T-helper 9 cell (primary cell): ENCODE measurements around the gene SERPINA3.
"Not testable (repeated sequence)": the region's sequence is repeated elsewhere in the genome, so short reads cannot be mapped to it uniquely, and the experiment has no call there.

ENCODE experiments used
- DNase-seq: peaks from one replicate; pipeline ENCODE4 v3.0.0-alpha.2; 2020
- total RNA-seq, 2 donors: gene quantifications; one replicate each; lab custom pipeline; 2026; lab: John Stamatoyannopoulos, UW

Gene SERPINA3
- total RNA-seq = 0 reads per million in 2 donors

GRCh38 chr14:94612174-94612573, at the start of gene SERPINA3:
SERPINA3 (plus strand) TSS chr14:94612391; CDS start chr14:94614442, 2,051 bp downstream.
- no peak for DNase-seq

- no peak for DNase-seq
These were observed 49.0 kb upstream of the SERPINA3 start for GRCh38 chr14:94562941-94563883.

GRCh38 chr14:94564381-94564780, 47.8 kb upstream of the SERPINA3 start:
- DNase-seq = no peak

- no peak for DNase-seq
These were observed 44.0 kb upstream of the SERPINA3 start for GRCh38 chr14:94568186-94568585.

DNA sequence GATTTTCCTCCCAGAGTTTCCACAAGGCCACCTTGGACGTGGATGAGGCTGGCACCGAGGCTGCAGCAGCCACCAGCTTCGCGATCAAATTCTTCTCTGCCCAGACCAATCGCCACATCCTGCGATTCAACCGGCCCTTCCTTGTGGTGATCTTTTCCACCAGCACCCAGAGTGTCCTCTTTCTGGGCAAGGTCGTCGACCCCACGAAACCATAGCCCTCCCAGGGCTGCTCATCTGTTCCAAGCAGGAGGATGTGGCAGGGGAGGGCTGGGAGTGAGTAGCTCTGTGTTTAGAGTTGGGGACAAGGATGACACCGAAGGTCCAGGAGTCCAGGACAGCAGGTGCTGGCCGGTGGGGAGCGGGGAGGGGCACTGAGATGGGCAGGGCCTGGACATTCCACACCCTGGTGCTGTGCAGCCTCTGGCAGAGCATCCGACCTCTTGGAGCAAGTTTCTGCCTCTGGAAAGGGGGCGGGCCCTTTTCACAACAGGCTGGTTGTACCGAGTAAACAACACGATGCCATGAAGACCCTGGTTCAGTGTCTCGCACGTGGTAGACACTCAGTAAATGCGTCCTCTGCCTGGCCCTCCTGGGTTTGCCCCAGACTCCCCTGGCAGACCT, 42.7 kb upstream of the SERPINA3 start:
- no peak for DNase-seq

- DNase-seq = no peak
These were observed 42.2 kb upstream of the SERPINA3 start for GRCh38 chr14:94570002-94570400.

DNA sequence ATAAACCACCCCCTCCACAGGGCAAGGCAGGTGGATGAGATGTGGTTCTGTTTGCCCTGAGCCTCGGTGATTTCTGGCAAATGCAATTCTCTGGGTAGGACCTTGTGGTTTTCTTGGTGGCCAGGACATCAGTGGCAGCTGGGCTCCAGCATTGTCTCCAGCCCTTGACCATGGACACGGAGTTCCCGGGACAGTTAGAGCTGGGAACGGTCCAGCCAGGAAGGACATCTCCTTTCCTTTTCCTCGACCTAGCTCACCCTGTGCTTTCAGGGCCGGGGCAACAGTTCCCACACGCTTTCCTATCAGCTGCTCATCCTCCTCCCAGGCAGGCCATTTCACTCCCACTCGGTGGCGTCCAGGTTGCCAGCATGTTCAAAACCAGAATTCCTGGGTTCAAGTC, 41.8 kb upstream of the SERPINA3 start:
- DNase-seq = no peak

GRCh38 chr14:94571395-94571794, 40.8 kb upstream of the SERPINA3 start:
- DNase-seq = no peak

- DNase-seq = no peak
These were observed 40.2 kb upstream of the SERPINA3 start for GRCh38 chr14:94571950-94572349.

GRCh38 chr14:94572637-94573303, 39.4 kb upstream of the SERPINA3 start:
- no peak for DNase-seq

- no peak for DNase-seq
These were observed 38.5 kb upstream of the SERPINA3 start for GRCh38 chr14:94573475-94574277.

- DNase-seq = no peak
These were observed 37.9 kb upstream of the SERPINA3 start for GRCh38 chr14:94574336-94574735.

DNA sequence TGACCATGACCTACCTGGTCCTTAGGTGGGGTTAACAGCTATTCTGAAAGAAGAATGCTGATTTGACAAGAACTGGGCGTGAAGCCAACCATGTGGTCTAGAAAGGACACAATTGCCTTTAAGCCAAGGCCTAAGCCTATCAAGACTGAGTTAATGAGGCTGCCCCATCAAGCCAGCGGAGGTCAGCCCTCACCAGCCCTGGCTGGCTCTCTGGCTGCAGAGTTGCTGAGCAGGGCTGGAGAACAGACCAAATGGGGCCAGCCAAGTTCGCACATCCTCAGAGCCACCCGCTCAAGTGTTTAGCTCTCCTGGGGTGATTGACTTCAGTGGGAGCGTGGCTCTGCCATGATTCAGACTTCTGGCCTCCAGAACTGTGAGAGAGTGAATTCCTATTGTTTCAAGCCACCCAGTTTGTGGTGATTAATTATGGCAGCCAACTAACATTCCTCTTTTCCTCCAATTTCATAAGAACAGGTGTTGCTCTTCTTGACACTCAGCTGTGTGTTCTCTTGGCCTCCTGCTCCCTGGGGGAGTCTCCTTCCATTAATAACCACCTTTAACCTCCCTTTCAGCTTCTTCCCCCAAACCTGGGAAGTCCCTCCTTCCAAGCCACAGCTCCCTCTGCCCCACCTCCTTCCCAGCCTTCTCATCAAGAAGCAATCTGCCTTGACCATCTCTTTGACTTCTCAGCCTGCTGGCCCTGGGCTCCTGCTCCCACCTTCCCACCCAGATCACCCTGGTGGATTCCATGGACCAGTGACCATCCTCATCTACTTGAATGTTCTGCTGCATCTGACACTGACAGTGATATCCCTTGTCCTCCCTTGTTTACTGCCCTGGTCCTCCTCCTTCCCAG, 36.2 kb upstream of the SERPINA3 start:
- no peak for DNase-seq

DNA sequence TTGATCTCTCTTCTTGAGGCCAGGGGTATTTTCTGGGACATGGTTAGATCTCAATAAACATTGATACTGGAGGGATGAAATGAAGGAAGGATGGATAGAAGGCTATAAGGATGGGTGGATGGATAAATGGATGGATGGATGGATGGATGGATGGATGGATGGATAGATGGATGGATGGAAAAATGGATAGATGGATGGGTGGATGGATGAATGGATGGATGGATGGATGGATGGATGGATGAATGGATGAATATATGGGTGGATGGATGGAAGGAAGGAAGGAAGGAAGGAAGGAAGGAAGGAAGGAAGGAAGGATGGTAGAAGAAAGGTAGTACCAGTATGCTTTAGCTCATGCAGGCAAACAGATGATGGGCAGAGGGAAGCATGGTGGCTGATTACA, 34.7 kb upstream of the SERPINA3 start:
- DNase-seq = not testable (repeated sequence)

DNA sequence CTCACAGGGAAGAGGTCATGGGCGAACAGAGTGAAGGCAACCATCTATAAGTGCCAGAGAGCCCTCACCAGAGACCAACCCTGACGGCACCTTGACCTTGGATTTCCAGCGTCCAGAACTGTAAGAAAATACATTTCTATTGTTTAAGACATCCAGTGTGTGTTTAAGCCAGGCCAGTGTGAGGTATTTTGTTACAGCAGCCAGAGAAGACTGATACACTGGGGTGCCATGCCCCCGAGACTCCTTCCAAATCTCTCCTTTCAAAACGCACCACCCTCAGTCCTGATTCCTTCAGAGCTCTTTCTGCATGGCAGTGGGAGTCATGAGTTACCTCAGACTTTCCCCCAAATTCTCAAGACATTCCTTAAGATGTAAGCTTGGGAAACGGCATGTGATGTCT, 33.5 kb upstream of the SERPINA3 start:
- DNase-seq = no peak

GRCh38 chr14:94581127-94581999, 30.8 kb upstream of the SERPINA3 start, which contains the start of gene SERPINA5:
SERPINA5 (plus strand) TSS chr14:94581426; CDS start chr14:94587363, 5,937 bp downstream.
- no peak for DNase-seq

GRCh38 chr14:94582199-94582750, 29.9 kb upstream of the SERPINA3 start:
- no peak for DNase-seq

DNA sequence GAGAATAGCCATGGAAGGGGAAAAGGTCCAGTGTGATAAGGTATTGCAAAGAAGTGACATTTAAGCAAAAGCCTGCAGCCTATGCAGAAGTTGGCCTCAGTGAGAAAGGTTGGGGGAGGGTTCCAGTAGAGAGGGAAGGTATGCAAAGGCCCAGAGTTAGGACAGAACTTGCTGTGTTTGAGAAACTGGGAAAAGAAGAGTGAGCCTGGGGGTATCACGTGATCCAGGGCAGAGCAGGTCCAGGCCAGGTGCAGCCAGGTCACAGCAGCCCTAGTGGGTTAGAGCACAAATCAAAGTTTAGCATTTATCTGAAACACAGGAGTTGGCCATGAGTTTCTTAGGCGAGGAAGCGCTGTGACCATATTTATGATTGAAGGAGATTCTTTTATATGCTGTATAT, 29.3 kb upstream of the SERPINA3 start:
- DNase-seq = no peak

DNA sequence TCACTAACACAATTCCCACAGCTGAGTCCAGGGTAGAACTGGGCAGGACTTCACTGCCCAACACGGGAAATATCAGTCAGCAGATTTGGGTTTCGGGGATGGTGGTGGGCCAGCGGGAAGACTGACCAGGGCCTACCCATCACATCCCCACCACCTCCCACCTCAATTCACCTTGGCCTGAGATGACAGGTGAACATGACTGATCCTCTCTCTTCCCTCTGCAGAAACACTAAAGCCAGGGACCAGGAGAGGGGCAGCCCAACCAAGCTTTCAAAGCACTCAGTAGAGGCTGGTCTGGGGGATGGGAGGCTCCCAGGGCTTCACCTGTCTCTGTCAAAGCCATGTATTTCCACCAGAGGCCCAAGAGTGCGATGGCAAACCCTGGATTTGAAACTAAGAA, 28.6 kb upstream of the SERPINA3 start:
- DNase-seq = no peak
